Endothelial cell (in vitro differentiated cells): ENCODE data around the gene GPR183. TPM values are rescaled to one million over a fixed set of nuclear protein-coding genes. Genes with fewer than 3 reads are reported as not detected.
"Not testable (repeated sequence)": the region's sequence is repeated elsewhere in the genome, so short reads cannot be mapped to it uniquely, and the experiment has no call there.

ENCODE experiments used
- DNase-seq: peaks from one replicate; pipeline ENCODE4 v3.0.0; 2021; ENCODE audit warnings: low spot score
- H3K27ac Mint-ChIP-seq: one replicate; pipeline ENCODE4 v1.8.0; 2021; ENCODE audit warnings: mixed read lengths, inconsistent platforms; ENCODE audit not compliant: unreplicated experiment
- H3K27me3 Mint-ChIP-seq: one replicate; pipeline ENCODE4 v1.8.0; 2021; ENCODE audit warnings: mild to moderate bottlenecking, moderate library complexity, mixed read lengths, inconsistent platforms; ENCODE audit not compliant: unreplicated experiment
- H3K36me3 Mint-ChIP-seq: one replicate; pipeline ENCODE4 v1.8.0; 2021; ENCODE audit warnings: mild to moderate bottlenecking, low read depth, mixed read lengths, inconsistent platforms; ENCODE audit not compliant: unreplicated experiment
- H3K4me1 Mint-ChIP-seq: one replicate; pipeline ENCODE4 v1.8.0; 2021; ENCODE audit warnings: mild to moderate bottlenecking, mixed read lengths, inconsistent platforms; ENCODE audit not compliant: unreplicated experiment
- H3K4me3 Mint-ChIP-seq: one replicate; pipeline ENCODE4 v1.8.0; 2021; ENCODE audit warnings: mild to moderate bottlenecking, mixed read lengths, inconsistent platforms; ENCODE audit not compliant: unreplicated experiment
- H3K9me3 Mint-ChIP-seq: one replicate; pipeline ENCODE4 v1.8.0; 2021; ENCODE audit warnings: mixed read lengths, inconsistent platforms; ENCODE audit not compliant: unreplicated experiment
- total RNA-seq: library from RNA; stranded (reverse); fragmentation: NEBNext Ultra II Directional; extraction: Animal tissue kit (Norgen Biotek cat#: 25700); gene quantifications from one replicate; pipeline ENCODE4 v1.2.1, GENCODE V29; 2021; ENCODE audit not compliant: unreplicated experiment
- TF ChIP-seq, protein P1 (sequence below): fragments of 200-600 bp; sonication (generic); IDR thresholded peaks from one replicate; pipeline ENCODE4 v1.5.0; 2021; ENCODE audit warnings: antibody characterized with exemption; ENCODE audit not compliant: unreplicated experiment

The GPR183 gene
- total RNA-seq, 1 donor from 2014 or later = not detected

DNA sequence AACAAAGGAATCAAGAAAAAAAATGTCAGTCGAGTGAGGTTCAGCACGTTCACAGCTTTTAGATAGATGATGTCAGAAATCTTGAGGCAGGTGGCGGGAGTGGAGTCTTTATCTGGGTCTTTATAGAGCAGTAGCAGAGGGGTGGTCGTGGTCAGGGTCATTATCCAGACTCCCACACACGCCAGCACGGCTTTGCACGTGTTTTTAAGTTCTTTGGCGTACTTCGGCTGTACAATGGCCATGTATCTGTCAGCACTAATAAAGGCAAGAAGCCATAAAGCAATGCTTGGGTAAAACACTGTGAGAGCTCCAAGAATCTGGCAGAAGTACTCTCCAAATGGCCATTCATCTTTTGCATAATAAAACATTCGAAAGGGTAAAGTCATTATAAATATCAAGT lies 51.9 kb downstream of the GPR183 start:
- TF ChIP-seq, protein P1, sequence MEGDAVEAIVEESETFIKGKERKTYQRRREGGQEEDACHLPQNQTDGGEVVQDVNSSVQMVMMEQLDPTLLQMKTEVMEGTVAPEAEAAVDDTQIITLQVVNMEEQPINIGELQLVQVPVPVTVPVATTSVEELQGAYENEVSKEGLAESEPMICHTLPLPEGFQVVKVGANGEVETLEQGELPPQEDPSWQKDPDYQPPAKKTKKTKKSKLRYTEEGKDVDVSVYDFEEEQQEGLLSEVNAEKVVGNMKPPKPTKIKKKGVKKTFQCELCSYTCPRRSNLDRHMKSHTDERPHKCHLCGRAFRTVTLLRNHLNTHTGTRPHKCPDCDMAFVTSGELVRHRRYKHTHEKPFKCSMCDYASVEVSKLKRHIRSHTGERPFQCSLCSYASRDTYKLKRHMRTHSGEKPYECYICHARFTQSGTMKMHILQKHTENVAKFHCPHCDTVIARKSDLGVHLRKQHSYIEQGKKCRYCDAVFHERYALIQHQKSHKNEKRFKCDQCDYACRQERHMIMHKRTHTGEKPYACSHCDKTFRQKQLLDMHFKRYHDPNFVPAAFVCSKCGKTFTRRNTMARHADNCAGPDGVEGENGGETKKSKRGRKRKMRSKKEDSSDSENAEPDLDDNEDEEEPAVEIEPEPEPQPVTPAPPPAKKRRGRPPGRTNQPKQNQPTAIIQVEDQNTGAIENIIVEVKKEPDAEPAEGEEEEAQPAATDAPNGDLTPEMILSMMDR = no peak
- Mint-ChIP-seq H3K27ac (no peak overlapping the region), H3K36me3 (peaks cover 12% of the 10 kb centered on the region)

DNA sequence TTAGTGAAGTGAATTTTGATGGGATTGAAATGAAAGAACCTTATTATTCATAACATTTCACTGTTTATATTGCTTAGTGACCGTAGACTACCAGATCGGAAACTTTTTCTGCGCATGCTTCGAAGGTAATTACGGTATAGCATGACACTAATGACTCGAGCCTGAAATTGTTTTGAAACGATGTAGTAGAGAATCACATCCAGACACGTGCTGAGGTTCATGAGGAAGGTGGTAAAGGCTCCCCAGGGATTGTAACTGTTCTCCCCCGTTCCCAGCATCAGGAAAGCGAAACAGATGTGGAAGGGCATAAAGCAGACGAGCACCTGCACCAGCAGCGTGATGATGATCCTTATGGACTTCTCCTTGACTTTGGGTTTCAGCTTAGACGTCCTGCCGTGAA lies 52.4 kb downstream of the GPR183 start:
- DNase-seq = no peak
- peaks cover 9% of the 10 kb centered on the region for H3K36me3 Mint-ChIP-seq
- H3K4me3 Mint-ChIP-seq = no peak overlapping the region
- H3K4me1 Mint-ChIP-seq = peaks cover 5% of the 10 kb centered on the region
- no peaks in the 10 kb centered on the region for H3K27me3 Mint-ChIP-seq
- no peak overlapping the region for H3K27ac Mint-ChIP-seq
- TF ChIP-seq, protein P1 = no peak
- no peaks in the 10 kb centered on the region for H3K9me3 Mint-ChIP-seq

More for the DNA sequence above, 51.9 kb downstream of the GPR183 start:
- Mint-ChIP-seq H3K27me3 (no peaks in the 10 kb centered on the region), H3K4me3 (no peak overlapping the region), H3K4me1 (peaks cover 9% of the 10 kb centered on the region), H3K9me3 (no peaks in the 10 kb centered on the region)
- no peak for DNase-seq

DNA sequence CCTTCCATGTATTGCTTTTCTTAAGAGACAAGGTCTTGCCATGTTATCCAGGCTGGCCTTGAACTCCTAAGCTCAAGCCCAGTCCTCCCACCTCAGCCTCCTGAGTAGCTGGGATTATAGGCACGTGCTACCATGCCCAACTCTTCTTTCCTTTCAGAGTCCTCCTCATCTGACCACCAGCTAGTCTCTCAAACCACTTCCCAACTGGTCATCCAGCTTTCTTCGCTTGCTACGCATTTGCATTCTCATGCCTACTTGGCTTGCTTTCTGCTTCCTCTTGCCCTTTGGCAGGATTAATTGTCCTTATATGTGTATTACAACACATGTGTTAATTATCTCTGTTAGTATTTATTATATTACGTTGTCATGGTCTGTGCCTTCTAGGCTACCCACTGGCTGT lies 55.3 kb downstream of the GPR183 start:
- Mint-ChIP-seq H3K36me3 (peaks cover 18% of the 10 kb centered on the region), H3K4me3 (no peak overlapping the region), H3K9me3 (no peaks in the 10 kb centered on the region), H3K27ac (no peak overlapping the region), H3K4me1 (no peaks in the 10 kb centered on the region), H3K27me3 (no peaks in the 10 kb centered on the region)
- TF ChIP-seq, protein P1 = no peak
- no peak for DNase-seq

DNA sequence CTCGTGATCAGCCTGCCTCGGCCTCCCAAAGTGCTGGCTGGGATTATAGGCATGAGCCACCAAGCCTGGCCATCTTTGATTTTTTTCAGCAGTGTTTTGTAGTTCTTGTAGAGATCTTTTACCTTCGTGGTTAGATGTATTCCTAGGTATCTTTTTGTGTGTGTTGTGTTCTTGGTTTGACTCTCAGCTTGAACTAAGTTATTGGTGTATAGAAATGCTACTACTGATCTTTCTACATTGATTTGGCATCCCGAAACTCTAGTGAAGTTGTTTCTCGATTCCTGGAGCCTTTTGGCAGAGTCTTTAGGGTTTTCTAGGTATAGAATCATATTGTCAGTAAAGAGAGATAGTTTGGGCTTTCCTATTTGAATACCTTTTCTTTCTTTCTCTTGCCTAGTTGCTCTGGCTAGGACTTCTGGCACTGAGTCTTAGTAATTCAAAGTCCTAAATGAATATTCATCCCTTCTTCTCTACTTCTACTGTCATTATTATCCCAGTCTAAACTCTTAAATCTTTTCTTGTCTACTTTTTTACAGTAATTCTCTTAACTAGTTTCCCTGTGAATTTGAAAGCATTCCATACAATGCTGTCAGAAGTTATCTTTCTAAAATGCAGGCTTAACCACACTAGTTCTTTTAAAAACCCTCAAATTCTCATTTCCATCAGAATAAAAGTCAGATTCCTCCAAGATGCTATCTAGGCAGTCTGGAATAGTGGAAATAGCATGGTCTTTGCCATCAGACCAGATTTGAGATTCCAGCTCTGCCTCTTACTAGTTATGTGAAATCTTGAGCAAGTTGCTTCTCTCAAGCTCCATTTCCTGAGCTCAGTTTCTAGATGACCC lies 56.0 kb downstream of the GPR183 start:
- H3K4me1 Mint-ChIP-seq = no peaks in the 10 kb centered on the region
- no peaks in the 10 kb centered on the region for H3K27me3 Mint-ChIP-seq
- H3K9me3 Mint-ChIP-seq = no peaks in the 10 kb centered on the region
- no peak overlapping the region for H3K27ac Mint-ChIP-seq
- DNase-seq = no peak
- TF ChIP-seq, protein P1 = no peak
- no peak overlapping the region for H3K4me3 Mint-ChIP-seq
- H3K36me3 Mint-ChIP-seq = peaks cover 18% of the 10 kb centered on the region

DNA sequence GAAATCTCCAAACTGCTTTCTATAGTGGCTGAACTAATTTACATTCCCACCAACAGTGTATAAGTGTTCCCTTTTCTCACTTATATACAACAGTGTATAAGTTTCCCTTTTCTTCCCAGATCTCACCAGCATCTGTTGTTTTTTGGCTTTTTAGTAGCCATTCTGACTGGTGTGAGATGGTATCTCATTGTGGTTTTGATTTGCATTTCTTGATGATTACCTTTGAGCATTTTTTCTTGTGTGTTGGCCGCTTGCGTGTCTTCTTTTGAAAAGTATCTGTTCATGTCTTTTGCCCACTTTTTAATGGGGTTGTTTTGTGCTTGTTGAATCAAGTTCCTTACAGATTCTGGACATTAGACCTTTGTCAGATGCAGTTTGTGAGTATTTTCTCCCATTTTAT lies 57.6 kb downstream of the GPR183 start:
- H3K27me3 Mint-ChIP-seq, H3K9me3 Mint-ChIP-seq, H3K27ac Mint-ChIP-seq, H3K4me1 Mint-ChIP-seq, H3K4me3 Mint-ChIP-seq, DNase-seq: not testable (repeated sequence)
- peaks cover 10% of the 10 kb centered on the region for H3K36me3 Mint-ChIP-seq

DNA sequence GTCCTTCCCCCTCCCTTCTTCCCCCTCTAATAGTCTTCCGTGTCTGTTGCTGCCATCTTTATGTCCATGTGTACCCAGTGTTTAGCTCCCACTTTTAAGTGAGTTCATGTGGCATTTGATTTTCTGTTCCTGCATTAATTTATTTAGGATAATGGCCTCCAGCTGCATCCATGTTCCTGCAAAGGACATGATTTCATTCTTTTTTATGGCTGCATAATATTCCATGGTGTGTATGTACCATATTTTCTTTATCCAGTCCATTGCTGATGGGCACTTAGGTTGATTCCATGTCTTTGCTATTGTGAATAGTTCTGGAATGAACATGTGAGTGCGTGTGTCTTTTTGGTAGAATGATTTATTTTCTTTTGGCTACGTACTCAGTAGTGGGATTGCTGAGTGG lies 58.0 kb downstream of the GPR183 start:
- H3K27me3 Mint-ChIP-seq, H3K4me1 Mint-ChIP-seq, H3K4me3 Mint-ChIP-seq, H3K9me3 Mint-ChIP-seq, H3K27ac Mint-ChIP-seq, DNase-seq: not testable (repeated sequence)
- H3K36me3 Mint-ChIP-seq = peaks cover 10% of the 10 kb centered on the region
